CD4-positive, alpha-beta T cell treated with Interleukin-4 for 4 hours (primary cell): ENCODE results near the gene DNASE2.
"Not testable (repeated sequence)": the region's sequence is repeated elsewhere in the genome, so short reads cannot be mapped to it uniquely, and the experiment has no call there.

Experiments
- DNase-seq: peaks from one replicate; pipeline ENCODE4 v3.0.0-alpha.2; 2020

Gene DNASE2, protein sequence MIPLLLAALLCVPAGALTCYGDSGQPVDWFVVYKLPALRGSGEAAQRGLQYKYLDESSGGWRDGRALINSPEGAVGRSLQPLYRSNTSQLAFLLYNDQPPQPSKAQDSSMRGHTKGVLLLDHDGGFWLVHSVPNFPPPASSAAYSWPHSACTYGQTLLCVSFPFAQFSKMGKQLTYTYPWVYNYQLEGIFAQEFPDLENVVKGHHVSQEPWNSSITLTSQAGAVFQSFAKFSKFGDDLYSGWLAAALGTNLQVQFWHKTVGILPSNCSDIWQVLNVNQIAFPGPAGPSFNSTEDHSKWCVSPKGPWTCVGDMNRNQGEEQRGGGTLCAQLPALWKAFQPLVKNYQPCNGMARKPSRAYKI

DNA sequence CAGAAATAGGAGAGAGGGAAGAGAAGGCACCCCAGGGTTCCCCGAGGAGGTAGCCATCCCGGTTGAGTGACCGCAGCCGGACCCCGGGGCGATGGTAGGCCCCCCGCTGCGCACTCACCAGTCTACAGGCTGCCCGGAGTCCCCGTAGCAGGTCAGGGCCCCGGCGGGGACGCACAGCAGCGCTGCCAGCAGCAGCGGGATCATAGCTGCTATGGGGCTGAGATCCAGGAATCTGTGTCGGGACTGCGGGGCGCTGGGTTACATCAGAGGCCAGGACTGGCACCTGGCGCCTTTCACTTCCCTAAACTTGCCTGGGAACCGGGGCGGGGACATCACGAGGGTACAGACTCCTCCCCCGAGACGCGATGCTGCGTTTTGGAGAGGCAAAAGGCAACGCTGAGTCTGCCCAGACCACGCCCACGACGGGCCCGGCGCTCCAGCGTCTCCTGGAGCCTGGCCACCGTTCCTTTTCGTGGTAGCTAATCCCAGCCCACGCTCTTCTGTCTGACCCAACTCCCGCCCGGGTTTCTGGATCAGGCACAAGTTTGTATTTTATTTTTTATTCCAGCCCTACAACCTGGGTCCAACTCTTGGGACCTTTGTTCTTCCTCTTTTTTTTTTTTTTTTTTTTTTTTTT, at the start of gene DNASE2:
TSS of gene DNASE2 (minus strand) at position 278 of the 637 bp plus-strand sequence. CDS start at position 204, 74 bp downstream.
- DNase-seq = peak; percentile 87

DNA sequence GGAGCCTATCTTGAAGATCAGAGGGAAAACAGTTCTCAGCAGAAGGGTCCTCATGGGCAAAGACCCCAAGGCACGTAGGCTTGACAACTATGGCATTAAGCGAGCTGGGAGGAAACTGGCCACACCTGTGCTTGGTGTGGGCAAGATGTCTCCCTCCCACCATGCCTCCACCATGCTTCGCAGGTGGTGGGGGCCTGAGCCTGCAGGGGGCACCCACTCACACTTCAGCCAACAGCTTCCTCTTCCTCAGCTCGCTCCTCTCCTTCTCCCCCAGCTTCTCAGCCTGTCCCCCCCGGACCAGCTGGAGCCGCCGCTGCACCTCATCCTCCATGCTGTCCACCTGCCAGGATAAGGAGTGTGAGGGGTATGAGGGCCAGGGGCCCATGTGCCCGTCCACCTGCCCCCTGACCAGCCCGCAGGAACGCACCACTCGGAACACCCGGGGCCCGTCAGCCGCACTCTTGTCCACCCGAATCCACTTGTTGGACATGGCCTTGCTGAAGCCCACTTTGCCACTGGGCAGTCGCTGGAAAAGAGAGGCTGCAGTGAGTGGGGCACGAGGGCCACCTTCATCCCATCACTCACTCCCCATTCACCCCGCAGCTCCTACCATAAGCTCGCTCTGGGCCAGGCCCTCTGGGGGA, 48.9 kb upstream of the DNASE2 start:
- DNase-seq = no peak

DNA sequence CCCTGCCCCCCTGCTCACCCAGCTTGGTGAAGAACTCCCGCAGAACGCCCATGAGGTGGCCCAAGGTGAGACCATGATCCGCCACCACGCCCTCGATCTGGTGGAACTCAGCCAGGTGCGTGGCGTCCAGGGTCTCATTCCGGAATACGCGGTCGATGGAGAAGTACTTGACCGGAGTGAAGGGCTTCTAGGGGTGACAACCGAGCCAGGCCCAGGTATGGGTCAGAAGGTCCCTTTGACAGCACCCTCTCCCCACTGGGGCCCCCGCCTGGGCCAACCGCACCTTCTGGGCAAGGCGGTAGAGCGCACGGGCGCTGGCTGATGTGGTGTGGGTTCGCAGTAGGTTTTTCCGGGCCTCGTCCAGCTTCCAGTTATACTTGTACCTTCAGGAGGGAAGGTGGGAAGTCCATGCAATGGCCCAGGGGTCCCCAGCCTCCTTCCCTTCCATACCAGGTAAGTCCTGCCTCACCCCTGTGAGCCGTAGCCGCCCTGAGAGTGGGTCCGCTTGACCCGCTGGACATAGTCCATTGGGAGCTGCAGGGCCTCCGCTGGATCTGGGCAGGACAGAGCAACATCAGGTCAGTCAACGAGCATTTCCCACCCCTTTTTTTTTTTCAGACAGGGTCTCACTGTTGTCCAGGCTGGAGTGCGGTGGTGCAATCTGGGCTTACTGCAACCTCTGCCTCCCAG, 43.5 kb upstream of the DNASE2 start:
- no peak for DNase-seq

DNA sequence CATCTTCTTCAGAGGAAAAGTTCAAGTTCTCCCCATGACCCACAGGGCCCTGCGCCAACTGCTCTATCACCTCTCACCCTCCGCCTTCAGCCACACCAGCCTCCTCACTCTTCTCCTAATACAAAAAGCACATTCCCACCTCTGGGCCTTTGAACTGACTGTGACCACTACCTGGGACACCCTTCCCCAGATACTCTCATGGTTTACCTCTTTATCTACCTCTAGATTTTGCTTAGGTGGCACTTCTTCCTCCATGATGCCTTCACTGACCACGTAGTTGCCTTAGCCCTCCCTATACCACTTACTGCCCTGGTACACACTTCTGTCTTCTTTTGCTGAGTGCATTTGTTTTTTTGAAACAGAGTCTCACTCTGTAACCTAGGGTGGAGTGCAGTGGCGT, 41.7 kb upstream of the DNASE2 start:
- DNase-seq = no peak

DNA sequence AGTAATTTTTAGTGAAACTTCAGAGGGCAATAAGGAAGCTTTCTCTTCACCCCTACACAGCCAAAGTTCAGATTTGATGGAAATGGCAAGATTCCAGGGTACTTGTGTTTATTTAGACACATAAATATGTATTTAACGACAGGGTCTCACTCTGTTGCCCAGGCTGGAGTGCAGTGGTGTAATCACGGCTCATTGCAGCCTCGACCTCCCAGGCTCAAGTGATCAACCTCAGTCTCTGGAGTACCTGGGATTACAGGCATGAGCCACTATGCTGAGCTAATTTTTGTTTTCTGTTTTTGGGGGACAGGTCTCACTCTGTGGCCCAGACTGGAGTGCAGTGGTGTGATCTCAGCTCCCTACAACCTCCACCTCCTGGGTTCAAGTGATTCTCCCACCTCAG, 39.8 kb upstream of the DNASE2 start:
- no peak for DNase-seq

DNA sequence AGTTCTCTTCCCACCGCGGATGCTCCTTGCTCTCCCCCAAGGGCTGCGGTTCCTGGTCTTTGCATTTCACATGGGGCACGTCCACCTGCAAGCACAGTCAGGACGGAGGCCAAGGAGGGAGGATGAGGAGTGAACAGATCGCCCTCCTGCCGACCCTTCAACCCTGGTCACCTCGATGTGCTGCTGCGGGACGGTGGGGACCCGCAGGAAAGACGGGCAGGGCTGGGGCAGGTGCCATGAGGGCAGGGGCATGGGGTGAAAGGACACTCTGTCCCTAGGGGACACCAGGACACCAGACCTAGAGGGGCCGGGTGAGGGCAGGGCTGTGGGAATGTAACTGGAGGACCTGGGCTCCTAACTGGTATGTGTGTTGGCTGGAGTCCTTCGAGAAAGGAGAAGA, 37.0 kb upstream of the DNASE2 start:
- no peak for DNase-seq

DNA sequence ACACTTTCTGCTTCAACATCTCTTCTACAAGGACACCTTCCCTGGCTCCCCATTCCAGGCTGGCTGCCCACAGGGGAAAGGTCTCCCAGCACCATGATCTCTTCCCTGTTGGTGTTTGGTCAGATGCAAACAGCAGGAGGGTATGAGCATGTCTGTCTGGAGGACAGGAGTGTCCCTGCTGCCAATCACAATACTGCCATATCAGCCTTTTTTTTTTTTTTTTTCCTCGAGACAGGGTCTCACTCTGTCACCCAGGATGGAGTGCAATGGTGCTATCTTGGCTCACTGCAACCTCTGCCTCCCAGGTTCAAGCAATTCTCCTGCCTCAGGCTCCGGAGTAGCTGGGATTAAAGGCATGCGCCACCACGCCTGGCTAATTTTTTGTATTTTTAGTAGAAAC, 34.6 kb upstream of the DNASE2 start:
- DNase-seq = not testable (repeated sequence)

DNA sequence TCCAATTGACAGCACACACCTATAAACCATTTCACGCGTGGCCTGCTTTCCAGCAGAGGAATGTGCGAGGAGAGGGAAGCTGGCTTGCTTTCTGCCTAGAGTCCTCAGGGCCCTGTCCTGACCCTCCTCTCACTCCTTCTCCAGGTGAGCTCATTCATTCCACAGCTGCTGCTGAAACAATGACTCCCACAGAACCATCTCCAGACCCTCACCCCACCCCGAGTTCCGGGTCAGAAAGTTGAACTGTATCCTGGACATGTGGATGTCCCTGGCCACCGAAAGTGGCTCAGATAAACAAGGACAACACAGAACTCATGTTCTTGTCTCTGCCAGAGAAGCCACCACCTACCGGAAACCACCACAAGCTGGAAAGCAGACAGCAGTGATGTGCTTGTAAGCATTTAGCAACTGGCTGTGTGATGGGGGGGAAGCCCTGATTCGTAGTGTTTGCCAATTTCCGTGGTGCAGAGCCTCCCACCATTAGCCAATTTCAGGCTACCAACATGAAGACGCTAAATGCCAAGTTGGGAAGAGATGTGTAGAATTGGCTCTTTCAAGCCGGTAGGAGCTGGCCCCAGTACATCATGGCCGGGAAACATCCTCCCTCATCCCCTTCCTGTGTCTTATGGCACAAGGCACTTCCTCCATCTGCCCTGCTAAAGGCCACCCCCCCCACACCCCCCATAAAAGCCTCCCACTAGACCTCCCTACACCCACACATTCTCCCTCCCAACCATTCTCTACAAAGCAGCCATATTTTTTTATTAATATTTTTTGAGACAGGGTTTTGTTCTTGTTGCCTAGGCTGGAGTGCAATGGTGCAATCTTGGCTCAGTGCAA, 32.8 kb upstream of the DNASE2 start:
- peak; percentile 69 for DNase-seq

DNA sequence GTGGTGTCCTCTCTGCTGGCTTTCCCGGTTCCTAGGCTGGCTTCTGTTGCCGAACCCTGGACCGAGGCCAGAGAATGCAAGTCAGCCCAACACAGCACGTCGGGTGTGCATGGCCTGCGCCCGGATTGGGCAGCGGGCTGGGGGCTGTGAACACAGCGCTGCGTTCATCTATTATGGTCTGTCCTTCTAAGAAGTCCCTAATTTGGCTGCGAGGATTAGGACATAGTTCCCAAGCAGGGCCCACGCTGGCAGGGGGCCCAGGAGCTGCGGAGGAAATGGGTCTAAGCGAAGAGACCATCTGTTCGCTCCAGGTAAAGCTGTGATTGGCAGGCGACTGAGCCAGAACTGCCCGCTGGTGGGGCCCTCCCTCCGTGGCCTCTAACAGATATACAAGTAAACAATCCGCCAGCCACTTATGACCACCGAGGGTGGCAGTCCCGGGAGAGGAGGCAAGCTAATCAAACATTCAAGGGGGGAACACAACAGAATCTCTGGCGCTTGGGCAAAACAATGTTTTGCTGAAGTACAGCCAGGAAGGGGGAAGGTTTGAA, 31.8 kb upstream of the DNASE2 start:
- no peak for DNase-seq

DNA sequence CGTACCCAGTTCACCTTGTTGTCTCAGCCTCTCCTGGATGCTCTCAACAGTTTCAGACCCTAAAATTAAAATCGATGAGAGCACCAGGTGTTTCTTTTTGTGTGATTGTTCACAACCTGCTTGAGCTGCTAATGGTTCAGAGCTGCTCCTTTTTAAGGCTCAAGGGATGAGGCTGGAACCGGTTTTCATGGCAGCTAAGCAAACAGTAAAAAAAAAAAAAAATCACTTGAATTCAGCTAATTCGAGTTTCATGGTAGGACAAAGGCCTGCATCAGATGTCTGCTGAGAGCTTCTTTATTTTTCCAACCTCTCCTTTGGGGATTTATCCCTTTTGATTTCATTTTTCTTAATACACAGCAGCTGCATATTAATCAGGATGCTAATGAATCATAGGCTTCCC, 31.3 kb upstream of the DNASE2 start:
- DNase-seq = no peak

DNA sequence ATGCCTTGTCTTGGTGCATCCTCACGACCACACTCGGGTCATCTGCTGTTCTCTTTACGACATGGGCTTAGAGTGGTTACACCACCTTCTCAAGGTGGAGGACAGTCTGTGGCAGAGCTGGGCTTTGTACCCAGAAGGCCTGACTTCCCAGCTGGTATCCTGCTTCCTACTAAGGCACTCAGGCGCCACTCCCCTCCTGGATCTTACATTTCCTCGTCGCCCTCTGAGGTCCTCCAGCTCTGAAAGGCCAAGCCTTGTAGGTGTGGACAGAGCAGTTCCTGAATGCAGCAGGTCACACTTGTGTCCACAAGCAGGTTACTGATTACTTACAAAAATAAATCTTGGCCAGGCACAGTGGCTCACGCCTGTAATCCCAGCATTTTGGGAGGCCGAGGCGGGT, 25.9 kb upstream of the DNASE2 start:
- no peak for DNase-seq

DNA sequence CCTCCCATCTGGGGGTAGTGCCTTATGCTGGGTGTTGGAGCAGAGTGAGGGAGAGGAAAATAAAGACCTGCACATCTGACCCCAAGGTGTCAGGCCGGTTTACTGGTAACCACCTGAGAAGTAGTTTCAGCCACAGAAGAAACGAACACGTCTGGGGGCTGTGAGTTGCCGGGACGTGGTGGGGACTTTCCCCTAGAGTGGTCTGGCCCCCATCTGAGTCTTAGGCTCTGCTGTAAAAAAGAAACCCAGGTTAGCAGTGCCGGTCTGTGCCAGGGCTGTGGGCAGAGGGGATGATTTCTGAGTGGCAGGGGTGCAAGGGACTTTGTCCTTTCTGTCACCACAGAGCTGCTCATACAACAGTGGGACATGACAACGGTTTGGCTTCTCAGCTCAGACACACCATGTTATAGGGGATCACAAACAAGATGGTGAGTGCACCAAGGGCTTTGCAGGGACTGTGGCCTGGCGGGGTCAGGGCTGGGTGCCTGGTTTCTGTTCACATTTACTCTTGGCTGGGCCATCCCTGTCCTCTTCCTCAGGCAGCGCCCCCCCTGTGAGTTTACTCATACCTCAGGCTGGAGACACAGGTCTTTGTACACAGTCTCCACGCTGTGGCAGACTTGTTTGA, 18.8 kb upstream of the DNASE2 start:
- no peak for DNase-seq

DNA sequence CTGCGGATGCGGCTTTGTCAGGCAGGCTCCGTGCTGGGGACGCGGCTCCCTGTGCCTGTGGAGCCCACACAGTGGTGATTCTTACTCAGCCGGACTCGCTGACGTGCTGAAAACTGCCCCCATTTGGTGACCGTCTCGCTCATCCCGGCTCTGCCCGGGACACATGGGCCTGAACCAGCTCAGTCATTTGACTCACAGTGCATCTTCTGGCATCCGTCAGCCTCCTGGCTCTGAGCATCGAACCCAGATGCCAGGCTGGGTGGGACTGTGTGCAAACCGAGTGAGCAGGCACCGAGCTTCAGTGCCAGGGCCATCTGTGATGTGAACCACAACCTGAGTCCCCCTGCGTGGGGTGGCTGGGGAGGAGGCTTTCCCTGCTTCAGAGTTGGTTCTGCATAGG, 15.2 kb upstream of the DNASE2 start:
- DNase-seq = no peak

DNA sequence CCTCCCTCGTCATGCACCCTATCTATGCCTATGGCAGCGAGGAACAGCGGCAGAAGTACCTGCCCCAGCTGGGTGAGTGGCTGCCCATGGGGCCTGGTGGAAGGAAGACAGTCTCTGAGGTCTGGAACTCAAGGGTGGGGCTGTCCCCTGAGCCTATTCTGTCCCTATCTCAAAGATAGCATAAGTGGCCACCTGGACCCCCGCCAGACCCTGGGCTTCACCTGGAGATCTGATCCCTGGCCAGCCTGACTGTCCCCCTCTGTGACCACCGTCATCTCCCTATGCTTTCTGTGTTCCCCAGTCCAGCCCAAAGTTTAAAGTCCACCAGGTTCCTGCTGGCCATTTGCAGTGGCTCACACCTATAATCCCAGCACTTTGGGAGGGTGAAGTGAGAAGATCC, 12.3 kb upstream of the DNASE2 start:
- DNase-seq = no peak

DNA sequence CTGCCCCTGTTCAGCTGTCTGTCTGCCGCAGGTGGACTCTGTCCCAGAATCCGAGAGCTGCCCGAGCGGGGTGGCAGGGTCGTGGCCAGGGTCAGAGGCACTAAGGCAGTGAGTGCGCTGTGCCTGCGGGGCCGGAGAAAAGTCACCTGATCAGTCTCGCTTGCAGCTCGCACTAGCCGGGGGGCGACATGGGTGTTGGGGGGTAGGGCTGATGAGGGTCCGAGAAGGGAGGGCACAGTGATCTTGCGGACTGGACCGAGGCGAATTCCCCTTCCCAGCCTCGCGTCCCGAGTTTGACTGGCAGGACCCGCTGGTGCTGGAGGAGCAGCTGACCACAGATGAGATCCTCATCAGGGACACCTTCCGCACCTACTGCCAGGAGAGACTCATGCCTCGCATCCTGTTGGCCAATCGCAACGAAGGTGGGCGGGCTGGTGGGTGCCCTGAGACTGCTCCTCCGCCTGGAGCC, 10.3 kb upstream of the DNASE2 start:
- DNase-seq = no peak

DNA sequence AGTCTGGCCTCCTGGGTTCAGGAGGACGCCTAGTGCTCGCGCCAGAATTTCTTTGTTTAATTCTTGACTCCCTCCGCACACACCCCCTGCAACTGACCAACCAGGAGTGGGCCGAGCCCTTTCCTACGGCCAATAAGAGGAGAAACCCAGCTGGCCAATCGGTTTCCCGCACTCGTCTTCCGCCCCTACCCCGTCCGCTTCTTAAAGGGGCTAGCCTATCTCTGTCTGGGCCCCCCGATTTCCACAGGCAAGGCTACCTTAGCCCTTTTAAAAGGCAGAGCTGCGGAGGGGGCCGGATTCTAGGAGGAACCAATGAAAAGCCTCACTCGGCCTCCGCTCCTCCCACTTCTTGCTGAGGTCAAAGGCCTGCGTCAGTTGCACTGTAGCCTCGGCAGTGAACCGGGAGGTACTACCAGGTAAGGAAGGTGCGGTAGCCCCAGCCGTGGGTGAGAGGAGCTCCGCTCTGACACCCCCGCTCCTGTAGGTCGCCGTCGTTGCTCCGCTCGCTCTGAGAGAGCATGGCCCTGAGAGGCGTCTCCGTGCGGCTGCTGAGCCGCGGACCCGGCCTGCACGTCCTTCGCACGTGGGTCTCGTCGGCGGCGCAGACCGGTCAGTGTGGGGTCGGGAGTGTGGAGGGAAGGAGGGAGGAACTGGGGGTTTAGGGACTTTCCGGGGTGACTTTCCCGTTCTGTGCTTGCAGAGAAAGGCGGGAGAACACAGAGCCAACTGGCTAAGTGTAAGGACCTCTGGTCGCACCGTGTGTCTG, 9.7 kb upstream of the DNASE2 start, which contains the start of gene GCDH:
TSS of gene GCDH (plus strand) at position 374 of the 766 bp plus-strand sequence. CDS start at position 519, 145 bp downstream.
- DNase-seq = peak; percentile 98

DNA sequence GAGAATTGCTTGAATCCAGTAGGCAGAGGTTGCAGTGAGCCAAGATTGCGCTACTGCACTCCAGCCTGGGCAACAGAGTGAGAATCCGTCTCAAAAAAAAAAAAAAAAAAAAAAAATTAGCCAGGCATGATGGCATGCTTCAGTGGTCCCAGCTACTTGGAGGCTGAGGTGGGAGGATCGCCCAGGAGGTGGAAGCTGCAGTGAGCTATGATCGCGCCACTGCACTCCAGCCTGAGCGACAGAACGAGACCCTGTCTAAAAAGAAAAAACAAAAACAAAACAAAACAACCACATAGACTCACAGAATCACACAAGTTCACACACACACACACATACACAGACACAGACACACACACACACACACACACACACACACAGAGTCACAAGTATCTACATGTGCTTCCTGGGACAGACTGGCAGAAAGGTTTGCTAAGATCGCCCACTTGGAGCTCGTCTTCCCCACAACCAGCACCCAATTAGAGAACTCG, 9.1 kb upstream of the DNASE2 start:
- not testable (repeated sequence) for DNase-seq

DNA sequence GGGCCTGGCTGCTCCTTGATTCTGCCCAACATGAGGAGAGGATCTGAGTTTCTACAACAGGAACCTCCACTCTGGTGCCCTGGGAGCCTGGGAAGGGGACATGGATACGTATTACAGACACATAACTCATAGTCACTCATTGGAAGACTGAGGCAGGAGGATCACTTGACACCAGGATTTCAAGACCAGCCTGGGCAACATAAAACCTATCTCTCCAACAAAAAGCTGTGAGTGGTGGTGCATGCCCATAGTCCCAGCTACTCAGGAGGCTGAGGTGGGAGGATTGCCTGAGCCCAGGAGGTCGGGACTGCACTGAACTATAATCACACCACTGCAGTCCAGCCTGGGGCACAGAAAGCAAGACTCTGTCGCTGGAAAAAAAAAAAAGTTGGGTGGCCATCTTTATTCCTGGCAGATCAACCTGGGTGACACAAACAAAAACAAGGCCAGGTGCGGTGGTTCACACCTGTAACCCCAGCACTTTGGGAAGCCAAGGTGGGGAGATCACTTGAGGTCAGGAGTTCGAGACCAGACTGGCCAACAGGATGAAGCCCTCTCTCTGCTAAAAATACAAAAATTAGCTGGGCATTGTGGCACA, 6.9 kb upstream of the DNASE2 start:
- no peak for DNase-seq

DNA sequence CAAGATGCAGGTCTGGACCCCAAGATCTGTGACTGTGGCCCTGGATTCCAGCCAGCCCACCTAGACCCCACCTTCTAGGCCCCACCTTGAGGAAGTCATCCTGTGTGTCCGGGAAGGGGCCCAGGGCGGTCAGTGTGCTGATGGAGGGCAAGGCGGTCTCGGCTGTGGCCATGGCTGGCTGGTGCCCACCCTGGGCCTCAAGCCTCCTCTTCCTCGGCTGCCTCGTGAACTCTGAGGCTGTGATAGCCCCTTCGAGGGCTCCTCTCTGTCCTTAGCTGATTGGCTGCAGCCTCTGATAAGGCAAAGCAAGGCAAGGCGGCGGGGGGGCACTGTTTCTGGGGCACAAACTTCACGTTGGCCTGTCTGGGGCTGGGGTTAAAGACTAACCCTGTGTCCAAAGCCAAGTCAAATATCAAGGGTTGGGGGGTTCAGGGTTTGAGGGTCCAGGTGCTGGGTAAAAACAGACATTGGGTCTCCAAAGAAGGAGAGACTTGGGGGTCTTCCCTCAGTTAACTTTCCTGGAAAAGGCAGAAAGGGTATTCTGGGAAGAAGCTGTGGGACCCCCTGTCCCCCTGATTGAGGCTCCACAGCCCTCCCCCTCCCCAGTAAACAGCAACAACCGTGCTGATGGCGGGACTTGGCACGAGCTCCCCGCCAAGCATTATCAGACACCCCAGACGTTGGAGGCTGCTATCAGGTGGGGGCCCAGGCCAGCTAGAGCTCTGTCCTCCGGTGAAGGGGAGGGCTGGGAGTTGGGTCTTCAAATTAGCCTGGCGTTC, 5.9 kb upstream of the DNASE2 start, which contains the start of gene KLF1:
TSS of gene KLF1 (minus strand) at position 233 of the 779 bp plus-strand sequence. CDS start at position 172, 61 bp downstream.
- DNase-seq = no peak
